C4-2B (cell line): ENCODE measurements around the gene LRBA.

ENCODE experiments used
- CTCF ChIP-seq: fragments of 450-650 bp; conservative IDR thresholded peaks from 2 replicates; pipeline ENCODE4 v1.5.1; 2017; ENCODE audit warnings: mild to moderate bottlenecking
- ZFX ChIP-seq: fragments of 450-650 bp; IDR thresholded peaks from 2 replicates; pipeline ENCODE4 v1.6.1; 2017

- TF ChIP-seq CTCF, result no peak
- TF ChIP-seq ZFX, result no peak
Observed at GRCh38 chr4:150248181-150248580, 766.9 kb downstream of the LRBA start.
